Fibroblast of lung (primary cell): ENCODE data around the gene STON1.

Experiments used
- CTCF ChIP-seq, 2 donors: IDR thresholded peaks in 1 of 2; conservative IDR thresholded peaks in 1 of 2; 1 replicate in 1 of 2; 2 replicates in 1 of 2; pipeline ENCODE4 v1.5.1; 2011 to 2012; ENCODE audit warnings: low read length in 2 of 2, control low read depth in 1 of 2, inconsistent platforms in 1 of 2, low read depth in 1 of 2, mild to moderate bottlenecking in 1 of 2
- EZH2 ChIP-seq: IDR thresholded peaks from 2 replicates; pipeline ENCODE4 v1.5.1; 2012; ENCODE audit warnings: low read length, control low read depth, mild to moderate bottlenecking; ENCODE audit errors: missing control alignments

- TF ChIP-seq CTCF (conservative IDR thresholded peaks at IDR 0.05 in 1 of 2, IDR thresholded peaks at IDR 0.05 in 1 of 2; ENCODE audit: low read depth in 1 of 2, low read length in 2 of 2) (no peak), EZH2 (no peak)
Measured at GRCh38 chr2:48510329-48510728, 19.6 kb upstream of the STON1 start.
